Body of pancreas (tissue), 4 donors: ENCODE results near the gene ERG.

Source experiments
- CTCF ChIP-seq, 7 experiments: fragments of 450-650 bp in 4 of 7; fragments of 200-600 bp in 3 of 7; sonication (generic) in 3 of 7; IDR thresholded peaks; one replicate each; pipeline ENCODE4 v1.5.1; 2016 to 2019; ENCODE audit warnings: antibody characterized with exemption in 7 of 7
- POLR2A ChIP-seq, 3 donors: fragments of 450-650 bp; IDR thresholded peaks; one replicate each; pipeline ENCODE4 v1.6.1; 2016; ENCODE audit warnings: antibody characterized with exemption in 3 of 3, mild to moderate bottlenecking in 2 of 3

GRCh38 chr21:38486221-38486620, 12.1 kb downstream of the ERG start:
- TF ChIP-seq CTCF (IDR thresholded peaks at IDR 0.05), result no peak
- TF ChIP-seq POLR2A (IDR thresholded peaks at IDR 0.05), result no peak
